Vagina (tissue), 2 donors: ENCODE measurements around the gene CNN3.

Source experiments
- POLR2AphosphoS5 ChIP-seq, 2 donors: sonication (generic); formaldehyde crosslinking; IDR thresholded peaks; one replicate each; pipeline ENCODE4 v1.9.0; 2017; ENCODE audit warnings: antibody characterized with exemption in 2 of 2, mild to moderate bottlenecking in 2 of 2, low read depth in 1 of 2; ENCODE audit not compliant: insufficient read depth in 1 of 2
- TF ChIP-seq, protein P1 (sequence below), 3 experiments: fragments of 450-650 bp in 2 of 3; fragments of 200-600 bp in 1 of 3; sonication (generic) in 1 of 3; IDR thresholded peaks; one replicate each; pipeline ENCODE4 v1.5.1; 2017 to 2019; ENCODE audit warnings: antibody characterized with exemption in 3 of 3, mild to moderate bottlenecking in 2 of 3, moderate library complexity in 2 of 3

DNA sequence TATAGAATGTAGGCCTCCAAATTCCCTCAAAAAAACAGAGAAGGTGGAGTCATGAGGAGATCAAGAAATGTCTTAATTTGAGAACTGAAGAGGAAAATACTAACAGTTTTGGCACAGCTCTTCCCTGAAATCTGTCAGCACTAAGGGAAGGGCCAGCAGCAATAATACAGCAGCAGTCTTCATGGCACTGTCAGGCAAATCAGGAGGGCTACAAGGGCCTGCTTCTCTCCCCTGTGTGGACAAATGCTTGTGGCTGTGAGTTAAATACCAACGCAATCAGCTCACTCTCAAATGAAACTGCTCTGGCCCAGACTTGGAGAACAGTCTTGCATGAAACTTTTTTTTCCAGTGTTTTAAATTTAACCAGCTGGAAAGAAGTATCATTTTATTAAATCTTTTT, 20.5 kb upstream of the CNN3 start:
- TF ChIP-seq, protein P1, sequence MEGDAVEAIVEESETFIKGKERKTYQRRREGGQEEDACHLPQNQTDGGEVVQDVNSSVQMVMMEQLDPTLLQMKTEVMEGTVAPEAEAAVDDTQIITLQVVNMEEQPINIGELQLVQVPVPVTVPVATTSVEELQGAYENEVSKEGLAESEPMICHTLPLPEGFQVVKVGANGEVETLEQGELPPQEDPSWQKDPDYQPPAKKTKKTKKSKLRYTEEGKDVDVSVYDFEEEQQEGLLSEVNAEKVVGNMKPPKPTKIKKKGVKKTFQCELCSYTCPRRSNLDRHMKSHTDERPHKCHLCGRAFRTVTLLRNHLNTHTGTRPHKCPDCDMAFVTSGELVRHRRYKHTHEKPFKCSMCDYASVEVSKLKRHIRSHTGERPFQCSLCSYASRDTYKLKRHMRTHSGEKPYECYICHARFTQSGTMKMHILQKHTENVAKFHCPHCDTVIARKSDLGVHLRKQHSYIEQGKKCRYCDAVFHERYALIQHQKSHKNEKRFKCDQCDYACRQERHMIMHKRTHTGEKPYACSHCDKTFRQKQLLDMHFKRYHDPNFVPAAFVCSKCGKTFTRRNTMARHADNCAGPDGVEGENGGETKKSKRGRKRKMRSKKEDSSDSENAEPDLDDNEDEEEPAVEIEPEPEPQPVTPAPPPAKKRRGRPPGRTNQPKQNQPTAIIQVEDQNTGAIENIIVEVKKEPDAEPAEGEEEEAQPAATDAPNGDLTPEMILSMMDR (IDR thresholded peaks at IDR 0.05) = no peak
- no peak for TF ChIP-seq POLR2AphosphoS5 (IDR thresholded peaks at IDR 0.05; ENCODE audit: insufficient read depth in 1 of 2, low read depth in 1 of 2)
